OCI-LY7 (cell line): Measurements from ENCODE around the gene NF2. TPM values are rescaled to one million over a fixed set of nuclear protein-coding genes. Genes with fewer than 3 reads are reported as not detected.
"Not testable (repeated sequence)": the region's sequence is repeated elsewhere in the genome, so short reads cannot be mapped to it uniquely, and the experiment has no call there.

ENCODE experiments used
- BruUV-seq: library from RNA; stranded (reverse); fragments of 400-500 nt; replicated peaks from 2 replicates; lab custom pipeline; 2021; lab: Mats Ljungman, UMichigan
- CTCF ChIA-PET: fragments of 300-600 bp; sonication (Branson Sonifier 250); formaldehyde crosslinking; loops from one replicate; lab custom pipeline; 2022; ENCODE audit warnings: antibody characterized with exemption; ENCODE audit not compliant: unreplicated experiment; lab: Charles Lee
- POLR2A ChIA-PET: fragments of 300-600 bp; sonication (Branson Sonifier 250); formaldehyde crosslinking; loops from one replicate; lab custom pipeline; 2022; ENCODE audit warnings: antibody characterized with exemption; lab: Charles Lee
- DNase-seq: peaks from one replicate; pipeline ENCODE4 v3.0.0-alpha.2; 2015; ENCODE audit warnings: low spot score
- H2AFZ ChIP-seq: fragments of 200-600 bp; sonication (generic), shearing (Covaris generic); 2 replicates; pipeline ENCODE4 v1.6.1; 2014; ENCODE audit warnings: mild to moderate bottlenecking, antibody characterized with exemption, low read length, moderate library complexity
- H3K27ac ChIP-seq: fragments of 200-600 bp; sonication (generic); 2 replicates; pipeline ENCODE4 v1.5.1; 2014; ENCODE audit warnings: mixed run types, low read depth, mild to moderate bottlenecking, moderate library complexity, low read length, inconsistent platforms; ENCODE audit not compliant: poor library complexity, severe bottlenecking
- H3K36me3 ChIP-seq: fragments of 200-600 bp; sonication (generic); 2 replicates; pipeline ENCODE4 v1.6.1; 2014; ENCODE audit warnings: mild to moderate bottlenecking, antibody characterized with exemption, low read length, moderate library complexity, mixed read lengths; ENCODE audit not compliant: insufficient read depth
- H3K4me1 ChIP-seq: fragments of 200-600 bp; sonication (generic); 2 replicates; pipeline ENCODE4 v1.5.1; 2014; ENCODE audit warnings: mild to moderate bottlenecking, low read length; ENCODE audit not compliant: insufficient read depth, poor library complexity, severe bottlenecking
- H3K4me2 ChIP-seq: fragments of 200-600 bp; sonication (generic); 2 replicates; pipeline ENCODE4 v1.6.1; 2014; ENCODE audit warnings: mild to moderate bottlenecking, low read length
- H3K4me3 ChIP-seq: fragments of 200-600 bp; sonication (generic); 2 replicates; pipeline ENCODE4 v1.5.1; 2014; ENCODE audit warnings: mild to moderate bottlenecking, low read depth, low read length; ENCODE audit not compliant: poor library complexity, severe bottlenecking
- H3K79me2 ChIP-seq: fragments of 200-600 bp; sonication (generic); 2 replicates; pipeline ENCODE4 v1.6.1; 2016; ENCODE audit warnings: low read depth, mild to moderate bottlenecking, low read length, moderate library complexity, mixed read lengths; ENCODE audit not compliant: insufficient read depth
- H3K9me2 ChIP-seq: fragments of 200-600 bp; sonication (generic); 2 replicates; pipeline ENCODE4 v1.6.1; 2016; ENCODE audit warnings: mild to moderate bottlenecking, low read length, mixed read lengths; ENCODE audit not compliant: insufficient read depth
- H3K9me3 ChIP-seq: fragments of 200-600 bp; sonication (generic); 2 replicates; pipeline ENCODE4 v1.6.1; 2014; ENCODE audit warnings: mild to moderate bottlenecking, mixed run types, low read length, mixed read lengths
- H4K20me1 ChIP-seq: fragments of 200-600 bp; sonication (generic); 2 replicates; pipeline ENCODE4 v1.6.1; 2014; ENCODE audit warnings: mild to moderate bottlenecking, antibody characterized with exemption, low read length, moderate library complexity, mixed read lengths; ENCODE audit not compliant: insufficient read depth
- EZH2phosphoT487 ChIP-seq: fragments of 200-600 bp; sonication (generic); IDR thresholded peaks from 2 replicates; pipeline ENCODE4 v1.6.1; 2018; ENCODE audit warnings: low read depth, borderline replicate concordance, mild to moderate bottlenecking, mixed run types, antibody characterized with exemption, low read length, moderate library complexity, mixed read lengths
- intact Hi-C: fragments of 100-400 bp; cut with micrococcal nuclease; formaldehyde crosslinking; loops from one replicate; pipeline ENCODE4 v1.10.0; 2022; ENCODE audit not compliant: unreplicated experiment
- total RNA-seq, 2 experiments: library from RNA; depleted of rRNA in 1 of 2; stranded (reverse); fragments of >200 nt in 1 of 2; shearing (Covaris generic) in 1 of 2; gene quantifications; 2 replicates each; pipeline ENCODE4 v1.2.3, GENCODE V29; 2014 to 2022
- TF ChIP-seq, protein P1 (sequence below): fragments of 200-600 bp; sonication (generic); conservative IDR thresholded peaks from 2 replicates; pipeline ENCODE4 v1.5.1; 2014; ENCODE audit warnings: mild to moderate bottlenecking, antibody characterized with exemption, low read length, moderate library complexity, mixed read lengths

The NF2 gene
- total RNA-seq, 2 experiments from 2014 or later: 22.2 to 34.8 TPM

DNA sequence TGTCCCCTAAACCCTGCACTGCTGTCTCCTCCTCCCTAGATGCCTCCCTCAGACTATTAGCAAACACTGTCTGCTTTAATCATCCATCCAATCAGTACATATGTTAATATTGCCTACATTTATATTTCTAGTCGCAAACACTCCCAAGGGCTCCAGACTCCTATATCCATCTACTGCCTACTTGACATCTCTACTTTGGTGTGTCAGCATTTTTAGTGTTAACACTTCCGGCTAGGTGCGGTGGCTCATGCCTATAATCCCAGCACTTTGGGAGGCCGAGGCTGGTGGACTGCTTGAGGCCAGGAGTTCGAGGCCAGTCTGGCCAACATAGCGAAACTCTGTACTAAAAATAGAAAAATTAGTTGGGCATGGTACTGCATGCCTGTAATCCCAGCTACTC, 44.4 kb upstream of the NF2 start:
- no peak for DNase-seq
- H4K20me1 ChIP-seq: no peaks in the 10 kb centered on the region
- no peaks in the 10 kb centered on the region for H3K9me3 ChIP-seq
- intact Hi-C loops: loop anchor here (10.0 kb wide), 1 partner anchor 56 kb away; no protein-coding TSS in a partner anchor
- H3K36me3 ChIP-seq: peaks cover 16% of the 10 kb centered on the region; the same call in 1 of the 2 replicates
- POLR2A ChIA-PET: no interaction called here
- H3K79me2 ChIP-seq: no peaks in the 10 kb centered on the region
- no peak overlapping the region for H3K4me3 ChIP-seq
- no peak overlapping the region for H3K27ac ChIP-seq
- H3K4me1 ChIP-seq: peaks cover 4% of the 10 kb centered on the region
- no peaks in the 10 kb centered on the region for H3K9me2 ChIP-seq
- no peak for TF ChIP-seq EZH2phosphoT487
- TF ChIP-seq, protein P1, sequence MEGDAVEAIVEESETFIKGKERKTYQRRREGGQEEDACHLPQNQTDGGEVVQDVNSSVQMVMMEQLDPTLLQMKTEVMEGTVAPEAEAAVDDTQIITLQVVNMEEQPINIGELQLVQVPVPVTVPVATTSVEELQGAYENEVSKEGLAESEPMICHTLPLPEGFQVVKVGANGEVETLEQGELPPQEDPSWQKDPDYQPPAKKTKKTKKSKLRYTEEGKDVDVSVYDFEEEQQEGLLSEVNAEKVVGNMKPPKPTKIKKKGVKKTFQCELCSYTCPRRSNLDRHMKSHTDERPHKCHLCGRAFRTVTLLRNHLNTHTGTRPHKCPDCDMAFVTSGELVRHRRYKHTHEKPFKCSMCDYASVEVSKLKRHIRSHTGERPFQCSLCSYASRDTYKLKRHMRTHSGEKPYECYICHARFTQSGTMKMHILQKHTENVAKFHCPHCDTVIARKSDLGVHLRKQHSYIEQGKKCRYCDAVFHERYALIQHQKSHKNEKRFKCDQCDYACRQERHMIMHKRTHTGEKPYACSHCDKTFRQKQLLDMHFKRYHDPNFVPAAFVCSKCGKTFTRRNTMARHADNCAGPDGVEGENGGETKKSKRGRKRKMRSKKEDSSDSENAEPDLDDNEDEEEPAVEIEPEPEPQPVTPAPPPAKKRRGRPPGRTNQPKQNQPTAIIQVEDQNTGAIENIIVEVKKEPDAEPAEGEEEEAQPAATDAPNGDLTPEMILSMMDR: no peak
- no peak overlapping the region for H2AFZ ChIP-seq
- BruUV-seq: no TSS peak
- H3K4me2 ChIP-seq: no peak overlapping the region
- CTCF ChIA-PET: no interaction called here

DNA sequence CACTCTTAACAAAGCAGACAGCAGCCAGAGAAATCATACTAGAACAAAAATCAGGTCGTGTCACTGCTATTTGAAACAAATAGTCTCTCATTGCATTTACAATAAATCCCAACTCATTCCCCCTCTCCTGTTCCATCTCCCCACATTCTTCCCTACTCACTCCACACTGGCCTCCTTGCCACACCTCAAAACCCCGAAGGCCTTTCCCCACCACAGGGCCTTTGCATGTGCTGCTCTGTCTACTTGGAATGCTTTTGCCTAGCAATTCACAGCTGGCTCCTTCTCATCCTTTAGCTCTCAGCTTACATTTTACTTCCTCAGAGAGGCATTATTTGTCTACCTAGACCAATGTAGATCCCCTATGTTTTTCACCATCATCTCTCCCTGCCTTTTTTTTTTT, 43.6 kb upstream of the NF2 start:
- H3K4me3 ChIP-seq: no peak overlapping the region
- no peak overlapping the region for H2AFZ ChIP-seq
- H4K20me1 ChIP-seq: no peaks in the 10 kb centered on the region
- TF ChIP-seq EZH2phosphoT487: no peak
- TF ChIP-seq, protein P1: no peak
- H3K4me2 ChIP-seq: no peak overlapping the region
- BruUV-seq: no TSS peak
- intact Hi-C loops: loop anchor here (10.0 kb wide), 1 partner anchor 55 kb away; no protein-coding TSS in a partner anchor
- H3K27ac ChIP-seq: no peak overlapping the region
- peaks cover 16% of the 10 kb centered on the region; the same call in 1 of the 2 replicates for H3K36me3 ChIP-seq
- H3K79me2 ChIP-seq: no peaks in the 10 kb centered on the region
- no peaks in the 10 kb centered on the region for H3K4me1 ChIP-seq
- ChIA-PET CTCF (no interaction called here), POLR2A (no interaction called here)
- no peaks in the 10 kb centered on the region for H3K9me3 ChIP-seq
- no peak for DNase-seq
- H3K9me2 ChIP-seq: no peaks in the 10 kb centered on the region

DNA sequence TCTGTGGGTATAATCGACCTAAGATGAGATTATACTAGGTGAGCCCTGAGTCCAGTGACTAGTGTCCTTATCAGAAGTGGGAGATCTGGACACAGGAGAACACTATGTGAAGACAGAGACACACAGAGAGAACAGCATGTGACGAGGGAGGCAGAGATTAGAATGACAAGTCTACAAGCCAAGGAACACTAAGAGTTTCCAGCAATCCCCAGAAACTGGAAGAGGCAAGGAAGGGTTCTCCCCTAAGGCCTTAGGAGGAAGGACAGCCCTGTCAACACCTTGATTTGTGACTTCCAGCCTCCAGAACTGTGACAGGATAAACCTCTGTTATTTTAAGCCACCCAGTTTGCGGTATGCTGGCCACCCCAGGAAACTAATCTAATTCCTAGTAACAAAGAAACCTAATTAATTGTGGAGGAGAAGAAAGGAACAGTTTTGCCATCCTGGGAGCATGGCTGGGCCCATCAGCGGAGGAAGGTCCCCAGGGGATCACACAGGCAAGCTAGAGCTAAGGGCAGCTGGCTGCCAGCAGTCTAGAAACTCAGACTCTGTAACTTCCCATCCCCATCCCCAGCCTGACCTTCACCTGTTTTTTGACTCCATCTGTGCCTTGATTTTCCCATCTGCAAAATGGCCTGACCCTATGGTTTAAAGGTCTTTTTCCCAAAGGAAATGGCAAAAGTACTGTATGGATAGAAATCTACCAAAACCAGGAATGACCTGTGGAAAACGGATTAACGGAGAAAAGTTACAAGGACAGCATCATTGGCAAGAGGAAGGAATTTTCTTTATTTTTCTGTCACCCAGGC, 39.6 kb upstream of the NF2 start:
- Histone ChIP-seq H4K20me1 (no peaks in the 10 kb centered on the region), H3K9me3 (no peaks in the 10 kb centered on the region), H3K4me3 (no peak overlapping the region), H3K4me2 (no peak overlapping the region), H2AFZ (no peak overlapping the region), H3K4me1 (no peaks in the 10 kb centered on the region), H3K79me2 (no peaks in the 10 kb centered on the region), H3K36me3 (peaks cover 11% of the 10 kb centered on the region; the same call in 1 of the 2 replicates), H3K9me2 (no peaks in the 10 kb centered on the region), H3K27ac (no peak overlapping the region)
- POLR2A ChIA-PET: no interaction called here
- intact Hi-C loops: no loop called here
- DNase-seq: no peak
- BruUV-seq: no TSS peak
- CTCF ChIA-PET: no interaction called here
- TF ChIP-seq, protein P1: no peak
- TF ChIP-seq EZH2phosphoT487: no peak

DNA sequence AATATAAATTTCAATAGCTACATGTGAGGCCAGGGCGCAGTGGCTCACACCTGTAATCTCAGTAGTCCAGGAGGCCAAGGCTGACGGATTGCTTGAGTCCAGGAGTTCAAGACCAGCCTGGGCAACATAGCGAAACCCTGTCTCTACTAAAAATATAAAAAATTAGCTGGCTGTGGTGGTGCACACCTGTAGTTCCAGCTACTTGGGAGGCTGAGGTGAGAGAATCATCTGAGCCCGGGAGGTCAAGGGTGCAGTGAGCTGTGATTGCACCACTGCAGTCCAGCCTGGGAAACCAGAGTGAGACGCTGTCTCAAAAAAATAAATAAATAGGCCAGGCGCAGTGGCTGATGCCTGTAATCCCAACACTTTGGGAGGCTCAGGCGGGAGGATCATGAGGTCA, 36.9 kb upstream of the NF2 start:
- H4K20me1 ChIP-seq, DNase-seq, H3K9me3 ChIP-seq, BruUV-seq, intact Hi-C loops, H3K36me3 ChIP-seq, H3K4me1 ChIP-seq, H3K9me2 ChIP-seq, CTCF ChIA-PET, H3K79me2 ChIP-seq, H2AFZ ChIP-seq, H3K4me3 ChIP-seq, H3K27ac ChIP-seq, H3K4me2 ChIP-seq: not testable (repeated sequence)
- POLR2A ChIA-PET: interaction anchor here (1.0 kb wide), 1 partner anchor 13 kb away, joined by 4 read pairs; the partner anchor contains the start of gene THOC5
